Brain microvascular endothelial cell (primary cell): ENCODE results near the gene PPIL6.

ENCODE experiments used
- DNase-seq: peaks from one replicate; pipeline ENCODE4 v3.0.0-alpha.2; 2020
- H3K27ac ChIP-seq: fragments of 250-450 bp; sonication (Bioruptor Pico); 2 replicates; pipeline ENCODE4 v1.5.1; 2020; ENCODE audit warnings: mild to moderate bottlenecking, moderate library complexity
- H3K27me3 ChIP-seq: fragments of 250-450 bp; sonication (Bioruptor Pico); replicated peaks from 2 replicates; pipeline ENCODE4 v1.5.1; 2020; ENCODE audit warnings: mild to moderate bottlenecking
- H3K36me3 ChIP-seq: fragments of 250-450 bp; sonication (Bioruptor Pico); replicated peaks from 2 replicates; pipeline ENCODE4 v1.5.1; 2020; ENCODE audit warnings: mild to moderate bottlenecking
- H3K4me3 ChIP-seq: 2 replicates; pipeline ENCODE4 v1.5.1; 2011; ENCODE audit warnings: low read depth, mild to moderate bottlenecking, control low read depth, low read length, moderate library complexity
- in situ Hi-C: cut with HindIII; loops from 2 replicates; pipeline ENCODE4 v1.10.0; 2017; ENCODE audit warnings: low sequenced_read_pairs, low pct_ligation_motif_present
- TF ChIP-seq, protein P1 (sequence below): IDR thresholded peaks from 2 replicates; pipeline ENCODE4 v1.5.1; 2011; ENCODE audit warnings: low read depth, mild to moderate bottlenecking, moderate library complexity, low read length, control low read depth, inconsistent platforms; ENCODE audit errors: missing control alignments

The PPIL6 gene

DNA sequence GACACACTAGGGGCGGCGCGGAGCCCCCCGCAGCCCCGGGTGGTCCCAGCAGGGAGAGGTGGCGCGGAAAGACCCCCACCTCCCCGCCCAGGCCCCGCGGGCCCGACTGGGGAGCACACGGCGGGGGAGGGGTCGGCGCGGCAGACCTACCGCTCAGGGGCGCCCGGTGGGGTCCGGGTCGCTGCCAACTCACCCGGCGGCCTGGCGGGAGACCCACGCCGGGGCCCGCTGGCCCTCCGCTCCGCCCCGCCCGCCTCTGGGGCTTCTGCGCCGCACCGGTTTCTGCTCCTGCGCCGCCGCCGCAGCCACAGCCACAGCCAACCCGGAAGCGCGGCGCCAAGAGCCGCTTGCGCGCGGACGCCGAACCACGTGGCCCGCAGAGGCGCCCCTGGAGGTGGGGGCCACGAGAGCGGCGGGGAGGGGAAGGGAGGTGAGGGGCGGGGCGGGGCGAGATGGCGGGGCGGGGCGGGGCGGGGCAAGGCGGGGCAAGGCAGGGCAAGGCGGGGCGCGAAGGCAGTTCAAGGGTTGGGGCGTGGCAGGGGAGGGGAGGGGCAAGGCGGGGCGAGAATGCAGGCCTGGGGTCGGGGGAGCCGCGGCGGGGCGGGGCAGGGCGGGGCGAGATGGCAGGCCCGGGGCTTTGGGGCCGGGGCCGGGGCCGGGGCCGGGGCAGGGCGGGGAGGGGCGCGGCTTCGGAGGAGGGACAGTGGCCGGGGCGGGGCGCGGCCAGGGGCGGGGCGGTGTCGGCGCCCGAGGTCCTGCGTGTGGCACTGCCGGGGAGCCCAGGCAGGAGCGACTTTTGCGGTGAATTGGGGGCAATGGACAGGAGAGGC, 42.7 kb upstream of the PPIL6 start, which contains the start of gene ZBTB24:
Gene ZBTB24 (minus strand): TSS at position 315 of the 830 bp plus-strand sequence. CDS start 1,193 bp downstream, outside the sequence.
- peaks cover 15% of the 10 kb centered on the region for H3K36me3 ChIP-seq
- no peaks in the 10 kb centered on the region for H3K27me3 ChIP-seq
- peak; percentile 68 for DNase-seq
- peak within 1 kb of the TSS; percentile 69 for H3K27ac ChIP-seq
- TF ChIP-seq, protein P1, sequence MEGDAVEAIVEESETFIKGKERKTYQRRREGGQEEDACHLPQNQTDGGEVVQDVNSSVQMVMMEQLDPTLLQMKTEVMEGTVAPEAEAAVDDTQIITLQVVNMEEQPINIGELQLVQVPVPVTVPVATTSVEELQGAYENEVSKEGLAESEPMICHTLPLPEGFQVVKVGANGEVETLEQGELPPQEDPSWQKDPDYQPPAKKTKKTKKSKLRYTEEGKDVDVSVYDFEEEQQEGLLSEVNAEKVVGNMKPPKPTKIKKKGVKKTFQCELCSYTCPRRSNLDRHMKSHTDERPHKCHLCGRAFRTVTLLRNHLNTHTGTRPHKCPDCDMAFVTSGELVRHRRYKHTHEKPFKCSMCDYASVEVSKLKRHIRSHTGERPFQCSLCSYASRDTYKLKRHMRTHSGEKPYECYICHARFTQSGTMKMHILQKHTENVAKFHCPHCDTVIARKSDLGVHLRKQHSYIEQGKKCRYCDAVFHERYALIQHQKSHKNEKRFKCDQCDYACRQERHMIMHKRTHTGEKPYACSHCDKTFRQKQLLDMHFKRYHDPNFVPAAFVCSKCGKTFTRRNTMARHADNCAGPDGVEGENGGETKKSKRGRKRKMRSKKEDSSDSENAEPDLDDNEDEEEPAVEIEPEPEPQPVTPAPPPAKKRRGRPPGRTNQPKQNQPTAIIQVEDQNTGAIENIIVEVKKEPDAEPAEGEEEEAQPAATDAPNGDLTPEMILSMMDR: no peak
- H3K4me3 ChIP-seq: peak within 1 kb of the TSS; percentile 72
- in situ Hi-C loops: no loop called here

DNA sequence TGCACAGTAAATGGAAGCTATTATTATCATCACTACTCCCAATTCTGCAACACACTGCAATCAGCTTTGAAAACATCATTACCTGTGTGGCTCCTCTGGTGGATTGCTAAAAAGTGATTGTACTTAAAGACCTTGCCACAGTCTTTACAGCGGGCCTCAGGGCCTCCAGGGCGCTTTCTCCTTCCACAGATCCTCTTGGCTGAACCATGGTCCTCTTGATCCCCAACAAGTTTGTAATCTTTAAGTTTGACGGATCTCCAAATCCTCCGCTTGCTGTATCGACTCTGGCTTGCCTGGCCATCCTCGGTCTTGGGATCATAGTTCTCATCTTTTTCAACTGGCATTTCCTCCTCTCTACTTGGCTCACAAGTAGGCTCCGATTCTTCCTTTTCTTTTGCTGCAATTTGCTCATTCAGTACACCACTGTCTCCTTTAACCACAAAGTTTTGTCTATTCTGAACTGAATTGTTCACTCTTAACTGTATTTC, 40.6 kb upstream of the PPIL6 start:
- Histone ChIP-seq H3K27me3 (no peaks in the 10 kb centered on the region), H3K36me3 (peaks cover 21% of the 10 kb centered on the region), H3K27ac (no peak overlapping the region), H3K4me3 (no peak overlapping the region)
- no peak for DNase-seq
- TF ChIP-seq, protein P1: no peak
- in situ Hi-C loops: no loop called here

DNA sequence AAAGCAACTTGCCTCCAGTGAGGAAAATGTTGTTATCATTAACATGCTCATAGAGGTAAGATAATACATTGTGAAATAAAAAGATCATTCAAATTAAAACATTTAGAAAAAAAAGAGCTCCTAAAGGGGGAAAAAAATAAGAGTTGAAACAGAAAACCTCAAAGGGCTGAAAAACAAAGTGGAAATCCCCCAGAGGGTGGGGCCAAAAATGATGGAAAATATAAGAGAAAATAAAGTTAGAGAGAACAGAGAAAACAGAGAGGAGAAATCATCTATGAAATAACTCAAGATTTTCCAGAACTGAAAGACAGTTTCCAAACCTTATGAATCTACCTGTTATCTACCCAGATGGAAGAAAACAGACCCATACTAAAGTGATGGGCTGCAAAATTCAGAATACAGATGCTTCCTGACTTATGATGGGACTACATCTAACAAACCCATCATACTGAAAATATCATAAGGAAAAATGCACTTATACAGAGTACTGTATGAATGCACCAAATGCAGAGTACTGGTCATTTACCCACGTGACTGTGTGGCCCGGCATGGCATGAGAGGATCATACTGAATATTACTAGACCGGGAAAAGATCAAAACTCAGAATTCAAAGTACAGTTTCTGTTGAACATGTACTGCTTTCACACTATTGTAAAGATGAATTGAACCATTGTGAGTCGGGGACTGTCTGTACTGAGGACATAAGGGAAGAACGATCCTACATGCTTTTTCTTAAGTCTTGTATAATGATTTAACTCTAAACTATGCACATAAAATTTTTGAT, 38.6 kb upstream of the PPIL6 start:
- Histone ChIP-seq H3K36me3 (peaks cover 36% of the 10 kb centered on the region), H3K27ac (no peak overlapping the region), H3K4me3 (no peak overlapping the region), H3K27me3 (no peaks in the 10 kb centered on the region)
- TF ChIP-seq, protein P1: no peak
- DNase-seq: no peak
- in situ Hi-C loops: no loop called here

DNA sequence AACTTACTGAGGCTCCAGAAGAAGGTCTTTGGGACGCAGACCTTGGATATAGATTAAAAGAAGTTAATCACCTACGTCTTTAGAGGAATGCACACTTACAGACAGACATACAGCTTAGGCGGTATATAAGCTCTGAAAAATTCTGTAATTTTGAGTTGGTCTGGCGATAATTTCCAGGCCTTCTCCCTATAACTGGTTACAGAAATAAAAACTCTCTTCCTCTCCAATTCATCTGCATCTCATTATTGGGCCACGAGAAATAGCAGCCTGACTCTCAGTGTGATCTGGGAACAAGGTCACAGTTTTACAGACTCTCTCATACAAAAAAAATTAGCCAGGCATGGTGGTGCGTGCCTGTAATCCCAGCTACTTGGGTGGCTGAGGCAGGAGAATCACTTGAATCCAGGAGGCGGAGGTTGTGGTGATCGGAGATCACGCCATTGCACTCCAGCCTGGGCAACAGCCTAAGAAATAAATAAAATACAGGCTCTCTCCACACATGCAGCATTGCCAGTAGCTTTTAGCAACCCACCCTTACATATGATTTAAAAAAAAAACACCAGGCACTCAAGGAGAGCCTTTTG, 37.9 kb upstream of the PPIL6 start:
- H3K4me3 ChIP-seq: no peak overlapping the region
- H3K36me3 ChIP-seq: peaks cover 36% of the 10 kb centered on the region
- no peaks in the 10 kb centered on the region for H3K27me3 ChIP-seq
- in situ Hi-C loops: no loop called here
- TF ChIP-seq, protein P1: no peak
- H3K27ac ChIP-seq: no peak overlapping the region
- DNase-seq: no peak

DNA sequence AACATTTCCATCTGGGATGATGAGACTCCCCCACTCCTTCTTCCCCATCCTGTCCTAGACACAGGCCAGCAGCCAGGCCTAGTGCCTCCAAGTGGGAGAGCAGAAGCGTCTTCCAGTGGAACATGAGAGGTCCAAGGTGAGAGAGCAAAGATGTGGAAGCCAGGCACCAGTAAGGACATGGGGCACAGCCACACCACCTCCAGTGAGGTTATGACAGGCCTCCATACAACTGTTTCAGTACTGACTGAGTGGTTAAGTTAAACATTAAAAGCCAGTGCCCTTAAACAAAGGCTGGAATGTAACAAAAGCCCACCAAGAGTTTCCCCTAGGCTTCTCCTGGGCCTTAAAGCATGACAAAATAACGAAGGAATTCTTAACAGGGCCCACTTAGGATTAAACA, 37.3 kb upstream of the PPIL6 start:
- no peak overlapping the region for H3K27ac ChIP-seq
- no peak overlapping the region for H3K4me3 ChIP-seq
- TF ChIP-seq, protein P1: no peak
- H3K36me3 ChIP-seq: peaks cover 36% of the 10 kb centered on the region
- DNase-seq: no peak
- H3K27me3 ChIP-seq: no peaks in the 10 kb centered on the region
- in situ Hi-C loops: no loop called here
